HG03432 (cell line): ENCODE data around the gene CLTC.
"Not testable (repeated sequence)": the region's sequence is repeated elsewhere in the genome, so short reads cannot be mapped to it uniquely, and the experiment has no call there.

Experiments used
- ATAC-seq: cut with Tn5 transposase; IDR thresholded peaks from one replicate; pipeline ENCODE4 v1.9.1; 2021; ENCODE audit warnings: mild to moderate bottlenecking, moderate library complexity; ENCODE audit not compliant: unreplicated experiment

CLTC gene

GRCh38 chr17:59619298-59620063 is at the start of gene CLTC:
CLTC (plus strand) TSS chr17:59619895; CDS start chr17:59620132, 237 bp downstream.
- peak; percentile 82 for ATAC-seq

- no peak for ATAC-seq
These were observed 47.3 kb upstream of the CLTC start for GRCh38 chr17:59572301-59572924.

- ATAC-seq = not testable (repeated sequence)
These were observed 35.5 kb upstream of the CLTC start for GRCh38 chr17:59584168-59584567.

GRCh38 chr17:59600169-59600568 is 19.5 kb upstream of the CLTC start:
- ATAC-seq = no peak

- ATAC-seq = peak; percentile 47
These were observed 18.6 kb upstream of the CLTC start for GRCh38 chr17:59601130-59601529.

- no peak for ATAC-seq
These were observed 12.6 kb upstream of the CLTC start for GRCh38 chr17:59607061-59607460.

- ATAC-seq = no peak
These were observed 11.8 kb upstream of the CLTC start for GRCh38 chr17:59607817-59608403.

GRCh38 chr17:59611503-59611902 is 8.2 kb upstream of the CLTC start:
- ATAC-seq = no peak

GRCh38 chr17:59616253-59616920 is 3.3 kb upstream of the CLTC start:
- no peak for ATAC-seq

GRCh38 chr17:59617156-59617732 is 2.5 kb upstream of the CLTC start:
- ATAC-seq = no peak

GRCh38 chr17:59619035-59619297 is 729 bp upstream of the CLTC start:
- no peak for ATAC-seq

GRCh38 chr17:59620064-59620359 is 317 bp downstream of the CLTC start:
- no peak for ATAC-seq

GRCh38 chr17:59620518-59621259 is 994 bp downstream of the CLTC start:
- ATAC-seq = no peak

- no peak for ATAC-seq
These were observed 2.1 kb downstream of the CLTC start for GRCh38 chr17:59621771-59622170.

- ATAC-seq = no peak
These were observed 3.5 kb downstream of the CLTC start for GRCh38 chr17:59623151-59623550.

GRCh38 chr17:59626756-59627155 is 7.1 kb downstream of the CLTC start:
- ATAC-seq = no peak

- no peak for ATAC-seq
These were observed 7.6 kb downstream of the CLTC start for GRCh38 chr17:59627274-59627673.

GRCh38 chr17:59627770-59628171 is 8.1 kb downstream of the CLTC start:
- peak; percentile 46 for ATAC-seq

- no peak for ATAC-seq
These were observed 9.5 kb downstream of the CLTC start for GRCh38 chr17:59629174-59629573.

- no peak for ATAC-seq
These were observed 11.6 kb downstream of the CLTC start for GRCh38 chr17:59631276-59631675.

GRCh38 chr17:59632398-59632797 is 12.7 kb downstream of the CLTC start:
- no peak for ATAC-seq
